Breast epithelium (tissue), 3 donors: ENCODE data around the gene PPP1R36.

Experiments
- CTCF ChIP-seq, 3 donors: fragments of 450-650 bp; IDR thresholded peaks; one replicate each; pipeline ENCODE4 v1.5.1; 2016 to 2017; ENCODE audit warnings: antibody characterized with exemption in 3 of 3, mild to moderate bottlenecking in 3 of 3, moderate library complexity in 3 of 3
- POLR2A ChIP-seq: fragments of 450-650 bp; IDR thresholded peaks from one replicate; pipeline ENCODE4 v1.6.1; 2016; ENCODE audit warnings: antibody characterized with exemption, mild to moderate bottlenecking, moderate library complexity
- POLR2AphosphoS5 ChIP-seq, 3 donors: sonication (generic); formaldehyde crosslinking; IDR thresholded peaks; one replicate each; pipeline ENCODE4 v1.6.1; 2017; ENCODE audit warnings: antibody characterized with exemption in 3 of 3

- TF ChIP-seq CTCF (IDR thresholded peaks at IDR 0.05) (no peak), POLR2AphosphoS5 (IDR thresholded peaks at IDR 0.05) (no peak), POLR2A (no peak)
These were observed 87.2 kb downstream of the PPP1R36 start for GRCh38 chr14:64636980-64637429.
